SU-DHL-6 (cell line): ENCODE data around the gene RBM26.

Experiments
- EZH2phosphoT487 ChIP-seq: fragments of 200-600 bp; sonication (generic), shearing (Covaris generic); conservative IDR thresholded peaks from 2 replicates; pipeline ENCODE4 v1.6.1; 2018; ENCODE audit warnings: mild to moderate bottlenecking, antibody characterized with exemption, low read length, moderate library complexity, mixed read lengths
- TF ChIP-seq, protein P1 (sequence below): fragments of 200-600 bp; sonication (generic); IDR thresholded peaks from one replicate; pipeline ENCODE4 v1.5.1; 2017; ENCODE audit warnings: antibody characterized with exemption, mild to moderate bottlenecking, low read length, moderate library complexity; ENCODE audit not compliant: insufficient read depth, poor library complexity, severe bottlenecking

DNA sequence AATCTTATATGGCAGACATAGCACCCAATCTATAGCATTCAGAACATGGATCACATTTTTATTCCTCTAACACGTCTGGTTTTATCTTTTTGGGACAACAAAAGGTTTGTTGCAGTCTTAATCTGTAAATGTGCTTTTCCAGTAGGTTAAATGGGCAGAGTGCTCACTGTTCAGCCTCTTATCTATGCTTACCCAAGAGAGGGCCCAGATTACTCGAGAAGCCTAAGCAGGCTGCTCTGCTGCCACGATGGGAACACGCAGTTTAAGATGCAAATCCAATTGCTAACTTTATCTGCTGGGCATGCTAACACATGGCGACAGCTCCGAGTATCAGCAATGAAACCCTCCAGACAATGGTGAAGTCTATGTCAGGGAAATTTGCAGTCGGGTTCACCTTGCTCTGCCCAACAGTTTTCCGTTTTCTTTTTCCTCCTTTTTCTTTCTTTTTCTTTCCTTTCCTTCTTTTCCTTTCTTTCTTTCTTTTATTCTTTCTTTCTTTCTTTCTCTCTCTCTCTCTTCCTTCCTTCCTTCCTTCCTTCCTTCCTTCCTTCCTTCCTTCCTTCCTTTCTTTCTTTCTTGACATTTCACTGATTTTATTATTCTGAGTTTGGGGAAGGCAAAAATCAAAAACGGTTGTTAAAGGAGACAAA is 115.3 kb downstream of the RBM26 start:
- TF ChIP-seq EZH2phosphoT487 = no peak
- TF ChIP-seq, protein P1, sequence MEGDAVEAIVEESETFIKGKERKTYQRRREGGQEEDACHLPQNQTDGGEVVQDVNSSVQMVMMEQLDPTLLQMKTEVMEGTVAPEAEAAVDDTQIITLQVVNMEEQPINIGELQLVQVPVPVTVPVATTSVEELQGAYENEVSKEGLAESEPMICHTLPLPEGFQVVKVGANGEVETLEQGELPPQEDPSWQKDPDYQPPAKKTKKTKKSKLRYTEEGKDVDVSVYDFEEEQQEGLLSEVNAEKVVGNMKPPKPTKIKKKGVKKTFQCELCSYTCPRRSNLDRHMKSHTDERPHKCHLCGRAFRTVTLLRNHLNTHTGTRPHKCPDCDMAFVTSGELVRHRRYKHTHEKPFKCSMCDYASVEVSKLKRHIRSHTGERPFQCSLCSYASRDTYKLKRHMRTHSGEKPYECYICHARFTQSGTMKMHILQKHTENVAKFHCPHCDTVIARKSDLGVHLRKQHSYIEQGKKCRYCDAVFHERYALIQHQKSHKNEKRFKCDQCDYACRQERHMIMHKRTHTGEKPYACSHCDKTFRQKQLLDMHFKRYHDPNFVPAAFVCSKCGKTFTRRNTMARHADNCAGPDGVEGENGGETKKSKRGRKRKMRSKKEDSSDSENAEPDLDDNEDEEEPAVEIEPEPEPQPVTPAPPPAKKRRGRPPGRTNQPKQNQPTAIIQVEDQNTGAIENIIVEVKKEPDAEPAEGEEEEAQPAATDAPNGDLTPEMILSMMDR = no peak
